A549 (cell line): ENCODE measurements around the gene IPO13.

Experiments
- ESRRA ChIP-seq: fragments of 150-350 bp; IDR thresholded peaks from 2 replicates; pipeline ENCODE4 v1.6.1; 2014; ENCODE audit warnings: mild to moderate bottlenecking, low read length, borderline replicate concordance
- POLR2A ChIP-seq: IDR thresholded peaks from 2 replicates; pipeline ENCODE4 v1.6.1; 2012; ENCODE audit warnings: mild to moderate bottlenecking, low read length
- TF ChIP-seq, protein P1 (sequence below): IDR thresholded peaks from 2 replicates; pipeline ENCODE4 v1.6.1; 2012; ENCODE audit warnings: low read depth, borderline replicate concordance
- TF ChIP-seq, protein P2 (sequence below): IDR thresholded peaks from 2 replicates; pipeline ENCODE4 v1.6.1; 2012

DNA sequence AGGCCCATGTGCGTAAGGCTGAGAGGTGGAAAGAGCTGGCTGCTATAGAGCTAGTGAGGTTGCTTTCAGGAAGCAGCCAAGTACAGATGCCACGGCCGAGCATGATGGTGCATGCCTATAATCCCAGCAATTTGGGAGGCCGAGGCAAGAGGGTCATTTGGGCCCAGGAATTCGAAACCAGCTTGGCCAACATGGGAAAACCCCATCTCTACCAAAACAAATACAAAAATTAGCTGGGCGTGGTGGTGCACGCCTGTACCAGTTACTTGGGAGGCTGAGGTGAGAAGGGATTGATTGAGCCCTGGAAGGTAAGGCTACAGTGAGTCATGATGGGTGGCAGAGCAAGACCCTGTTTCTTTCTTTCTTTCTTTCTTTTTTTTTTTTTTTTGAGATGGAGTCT, 47.3 kb downstream of the IPO13 start:
- TF ChIP-seq POLR2A (no peak), ESRRA (no peak)
- TF ChIP-seq, protein P1, sequence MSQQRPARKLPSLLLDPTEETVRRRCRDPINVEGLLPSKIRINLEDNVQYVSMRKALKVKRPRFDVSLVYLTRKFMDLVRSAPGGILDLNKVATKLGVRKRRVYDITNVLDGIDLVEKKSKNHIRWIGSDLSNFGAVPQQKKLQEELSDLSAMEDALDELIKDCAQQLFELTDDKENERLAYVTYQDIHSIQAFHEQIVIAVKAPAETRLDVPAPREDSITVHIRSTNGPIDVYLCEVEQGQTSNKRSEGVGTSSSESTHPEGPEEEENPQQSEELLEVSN = no peak
- TF ChIP-seq, protein P2, sequence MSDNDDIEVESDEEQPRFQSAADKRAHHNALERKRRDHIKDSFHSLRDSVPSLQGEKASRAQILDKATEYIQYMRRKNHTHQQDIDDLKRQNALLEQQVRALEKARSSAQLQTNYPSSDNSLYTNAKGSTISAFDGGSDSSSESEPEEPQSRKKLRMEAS = no peak
